MM.1S (cell line): ENCODE data around the gene PRRG4.

Experiments
- DNase-seq: peaks from one replicate; pipeline ENCODE4 v3.0.0-alpha.2; 2015
- H2AFZ ChIP-seq: fragments of 300-600 bp; sonication (generic); 2 replicates; pipeline ENCODE4 v1.6.0; 2016; ENCODE audit warnings: antibody characterized with exemption, low read length
- H3F3A ChIP-seq: fragments of 300-600 bp; sonication (generic); 2 replicates; pipeline ENCODE4 v1.6.1; 2016; ENCODE audit warnings: mild to moderate bottlenecking, antibody characterized with exemption, low read length, moderate library complexity, mixed read lengths; ENCODE audit not compliant: insufficient read depth
- H3K27ac ChIP-seq: fragments of 300-600 bp; sonication (generic); 2 replicates; pipeline ENCODE4 v1.5.1; 2016; ENCODE audit warnings: mild to moderate bottlenecking, low read length
- H3K27me3 ChIP-seq: fragments of 300-600 bp; sonication (generic); replicated peaks from 2 replicates; pipeline ENCODE4 v1.6.0; 2016; ENCODE audit warnings: low read length; ENCODE audit not compliant: insufficient read depth
- H3K36me3 ChIP-seq: fragments of 300-600 bp; sonication (generic); replicated peaks from 2 replicates; pipeline ENCODE4 v1.6.1; 2016; ENCODE audit warnings: mild to moderate bottlenecking, low read length, mixed read lengths; ENCODE audit not compliant: insufficient read depth
- H3K4me1 ChIP-seq: fragments of 300-600 bp; sonication (generic); 2 replicates; pipeline ENCODE4 v1.6.1; 2016; ENCODE audit warnings: low read length, mixed read lengths
- H3K4me2 ChIP-seq: fragments of 300-600 bp; sonication (generic); 2 replicates; pipeline ENCODE4 v1.6.0; 2016; ENCODE audit warnings: low read depth, low read length
- H3K4me3 ChIP-seq: fragments of 300-600 bp; sonication (generic); 2 replicates; pipeline ENCODE4 v1.5.1; 2016; ENCODE audit warnings: low read length, mixed read lengths
- H3K79me2 ChIP-seq: fragments of 300-600 bp; sonication (generic); 2 replicates; pipeline ENCODE4 v1.6.1; 2016; ENCODE audit warnings: mixed run types, low read length, mixed read lengths
- H3K9ac ChIP-seq: fragments of 300-600 bp; sonication (generic); 2 replicates; pipeline ENCODE4 v1.6.1; 2016; ENCODE audit warnings: low read length, mixed read lengths
- H3K9me2 ChIP-seq: fragments of 300-600 bp; sonication (generic); replicated peaks from 2 replicates; pipeline ENCODE4 v1.6.1; 2016; ENCODE audit warnings: mild to moderate bottlenecking, low read length, mixed read lengths; ENCODE audit not compliant: insufficient read depth
- H3K9me3 ChIP-seq: fragments of 300-600 bp; sonication (generic); replicated peaks from 2 replicates; pipeline ENCODE4 v1.6.1; 2016; ENCODE audit warnings: mild to moderate bottlenecking, low read length, mixed read lengths; ENCODE audit not compliant: insufficient read depth
- H4K20me1 ChIP-seq: fragments of 300-600 bp; sonication (generic); 2 replicates; pipeline ENCODE4 v1.6.1; 2016; ENCODE audit warnings: mild to moderate bottlenecking, low read length, moderate library complexity, mixed read lengths; ENCODE audit not compliant: insufficient read depth
- CTCF ChIP-seq: fragments of 300-600 bp; sonication (generic); IDR thresholded peaks from 2 replicates; pipeline ENCODE4 v1.5.1; 2016; ENCODE audit warnings: antibody characterized with exemption, low read length, mixed read lengths
- EZH2 ChIP-seq: fragments of 300-600 bp; sonication (generic); optimal IDR thresholded peaks from 2 replicates; pipeline ENCODE3; 2017; ENCODE audit warnings: low read depth, mild to moderate bottlenecking, antibody characterized with exemption, low read length, mixed read lengths
- EZH2phosphoT487 ChIP-seq: fragments of 300-600 bp; sonication (generic); IDR thresholded peaks from 2 replicates; pipeline ENCODE4 v1.6.1; 2018; ENCODE audit warnings: antibody characterized with exemption, low read length

Gene PRRG4

GRCh38 chr11:32890843-32891656, 61.3 kb downstream of the PRRG4 start:
- Histone ChIP-seq H3K36me3 (no peaks in the 10 kb centered on the region), H3K4me1 (0 out of 2 replicates have a peak, but pooled peaks cover 10% of the 10 kb centered on the region), H3K27ac (no peak overlapping the region), H3K27me3 (no peaks in the 10 kb centered on the region), H3F3A (peaks cover 10% of the 10 kb centered on the region), H2AFZ (no peak overlapping the region), H3K4me2 (no peak overlapping the region), H3K9me3 (no peaks in the 10 kb centered on the region), H4K20me1 (no peaks in the 10 kb centered on the region), H3K4me3 (no peak overlapping the region), H3K9me2 (no peaks in the 10 kb centered on the region), H3K9ac (no peak overlapping the region), H3K79me2 (peaks cover 28% of the 10 kb centered on the region)
- no peak for DNase-seq
- TF ChIP-seq CTCF (no peak), EZH2 (no peak), EZH2phosphoT487 (no peak)

- H3K4me1 ChIP-seq, result 0 out of 2 replicates have a peak, but pooled peaks cover 10% of the 10 kb centered on the region
- no peak for TF ChIP-seq EZH2phosphoT487
- TF ChIP-seq CTCF, result no peak
- no peak for TF ChIP-seq EZH2
- H3K27me3 ChIP-seq, result no peaks in the 10 kb centered on the region
- H3K27ac ChIP-seq, result peak overlapping the region; percentile 67; the same call in 1 of the 2 replicates
- H2AFZ ChIP-seq, result peak overlapping the region; percentile 97
- H3K9ac ChIP-seq, result peak overlapping the region; percentile 94
- no peaks in the 10 kb centered on the region for H3K9me3 ChIP-seq
- peaks cover 36% of the 10 kb centered on the region for H3K79me2 ChIP-seq
- H3K9me2 ChIP-seq, result no peaks in the 10 kb centered on the region
- H3K36me3 ChIP-seq, result no peaks in the 10 kb centered on the region
- peak overlapping the region; percentile 83 for H3K4me2 ChIP-seq
- H3F3A ChIP-seq, result peaks cover 10% of the 10 kb centered on the region
- H4K20me1 ChIP-seq, result no peaks in the 10 kb centered on the region
- no peak for DNase-seq
- H3K4me3 ChIP-seq, result peak overlapping the region; percentile 88
Measured at GRCh38 chr11:32891657-32892354, 62.1 kb downstream of the PRRG4 start.

GRCh38 chr11:32892355-32893092, 62.8 kb downstream of the PRRG4 start, which contains the start of gene QSER1:
TSS of gene QSER1 (plus strand) at chr11:32892811. CDS start at chr11:32893126, 315 bp downstream.
- peaks cover 43% of the 10 kb centered on the region for H3K79me2 ChIP-seq
- peak; percentile 70 for DNase-seq
- H2AFZ ChIP-seq, result peak within 1 kb of the TSS; percentile 97
- 0 out of 2 replicates have a peak, but pooled peaks cover 10% of the 10 kb centered on the region for H3K4me1 ChIP-seq
- no peaks in the 10 kb centered on the region for H3K36me3 ChIP-seq
- peaks cover 10% of the 10 kb centered on the region for H3F3A ChIP-seq
- H3K9ac ChIP-seq, result peak within 1 kb of the TSS; percentile 94
- H3K27ac ChIP-seq, result peak within 1 kb of the TSS; percentile 67; the same call in 1 of the 2 replicates
- peak within 1 kb of the TSS; percentile 83 for H3K4me2 ChIP-seq
- no peak for TF ChIP-seq EZH2phosphoT487
- no peaks in the 10 kb centered on the region for H3K27me3 ChIP-seq
- no peaks in the 10 kb centered on the region for H3K9me2 ChIP-seq
- peak within 1 kb of the TSS; percentile 88 for H3K4me3 ChIP-seq
- no peaks in the 10 kb centered on the region for H4K20me1 ChIP-seq
- H3K9me3 ChIP-seq, result no peaks in the 10 kb centered on the region
